ENCODE results near the gene ACAP2. TPM values are rescaled to one million over a fixed set of nuclear protein-coding genes. Genes with fewer than 3 reads are reported as not detected.

Gene ACAP2
- total RNA-seq, 1 experiment from 2014 or later: 71.4 TPM

GRCh38 chr3:195224980-195225580 lies 217.7 kb downstream of the ACAP2 start:
- no peak for DNase-seq (ENCODE audit: low read depth, low spot score)
- in situ Hi-C loops (cut with HindIII; ENCODE audit: low pct_unique_long_range_greater_than_20kb, low sequenced_read_pairs): no loop called here

Small RNA genes lying within 50 kb of the gene (small RNA-seq; reads per million reads assigned to genes)
- gene RF00019: 0 reads per million in 2 experiments

Other genes with a start within 250 kb of the ACAP2 start
- gene XXYLT1, start 171.9 kb downstream of the ACAP2 start, total RNA-seq (2014; rRNA removed; shearing (Covaris generic)): 16.9 and 17.0 TPM in 2 replicates
- gene PPP1R2, start 100.3 kb upstream of the ACAP2 start, total RNA-seq (2014; rRNA removed; shearing (Covaris generic)): 51.6 and 99.2 TPM in 2 replicates
- 90.8 and 104 TPM in 2 replicates for gene APOD, start 140.9 kb upstream of the ACAP2 start, total RNA-seq (2014; rRNA removed; shearing (Covaris generic))